ENCODE results near the gene CADM2.
"Not testable (repeated sequence)": the region's sequence is repeated elsewhere in the genome, so short reads cannot be mapped to it uniquely, and the experiment has no call there.

Gene CADM2

DNA sequence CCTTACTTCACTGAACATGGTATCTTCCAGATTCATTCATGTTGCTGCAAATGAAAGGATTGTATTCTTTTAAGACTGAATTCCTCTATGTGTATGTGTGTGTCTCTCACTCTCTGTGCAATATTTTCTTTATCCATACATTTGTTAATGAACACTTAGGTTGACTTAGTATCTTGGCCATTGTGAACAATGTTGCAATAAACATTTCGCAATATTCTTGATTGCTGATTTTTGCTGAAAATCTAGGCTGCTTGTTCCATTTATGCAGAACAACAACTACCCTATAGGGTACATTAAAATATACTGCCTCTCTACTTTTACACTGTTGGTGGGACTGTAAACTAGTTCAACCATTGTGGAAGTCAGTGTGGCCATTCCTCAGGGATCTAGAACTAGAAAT, 732.4 kb downstream of the CADM2 start:
- no peak for DNase-seq (ENCODE audit: low read depth)
- TF ChIP-seq, protein P1, sequence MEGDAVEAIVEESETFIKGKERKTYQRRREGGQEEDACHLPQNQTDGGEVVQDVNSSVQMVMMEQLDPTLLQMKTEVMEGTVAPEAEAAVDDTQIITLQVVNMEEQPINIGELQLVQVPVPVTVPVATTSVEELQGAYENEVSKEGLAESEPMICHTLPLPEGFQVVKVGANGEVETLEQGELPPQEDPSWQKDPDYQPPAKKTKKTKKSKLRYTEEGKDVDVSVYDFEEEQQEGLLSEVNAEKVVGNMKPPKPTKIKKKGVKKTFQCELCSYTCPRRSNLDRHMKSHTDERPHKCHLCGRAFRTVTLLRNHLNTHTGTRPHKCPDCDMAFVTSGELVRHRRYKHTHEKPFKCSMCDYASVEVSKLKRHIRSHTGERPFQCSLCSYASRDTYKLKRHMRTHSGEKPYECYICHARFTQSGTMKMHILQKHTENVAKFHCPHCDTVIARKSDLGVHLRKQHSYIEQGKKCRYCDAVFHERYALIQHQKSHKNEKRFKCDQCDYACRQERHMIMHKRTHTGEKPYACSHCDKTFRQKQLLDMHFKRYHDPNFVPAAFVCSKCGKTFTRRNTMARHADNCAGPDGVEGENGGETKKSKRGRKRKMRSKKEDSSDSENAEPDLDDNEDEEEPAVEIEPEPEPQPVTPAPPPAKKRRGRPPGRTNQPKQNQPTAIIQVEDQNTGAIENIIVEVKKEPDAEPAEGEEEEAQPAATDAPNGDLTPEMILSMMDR (conservative IDR thresholded peaks at IDR 0.05; ENCODE audit: low read depth, low read length): no peak
- no peak overlapping the region for H3K4me3 ChIP-seq (ENCODE audit: low read length)

DNA sequence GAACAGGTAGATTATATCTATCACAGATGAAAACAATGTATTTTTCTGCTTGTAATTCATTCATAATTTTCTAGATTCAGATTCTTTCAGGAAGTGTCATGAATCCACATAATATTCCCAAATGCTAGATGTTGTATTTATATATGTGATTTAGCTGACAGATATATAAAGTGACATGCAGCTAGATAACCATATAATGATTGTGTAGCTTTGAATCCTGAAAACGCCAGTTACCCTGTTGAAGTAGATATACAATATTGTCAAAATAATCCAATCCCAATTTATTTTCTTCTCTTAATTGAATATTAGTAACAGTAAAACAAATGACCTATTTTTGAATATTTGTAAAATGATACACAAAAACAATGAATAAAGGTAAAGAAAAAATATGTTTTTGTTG, 738.4 kb downstream of the CADM2 start:
- TF ChIP-seq, protein P1 (conservative IDR thresholded peaks at IDR 0.05; ENCODE audit: low read depth, low read length): no peak
- DNase-seq (ENCODE audit: low read depth): no peak
- H3K4me3 ChIP-seq (ENCODE audit: low read length): no peak overlapping the region

DNA sequence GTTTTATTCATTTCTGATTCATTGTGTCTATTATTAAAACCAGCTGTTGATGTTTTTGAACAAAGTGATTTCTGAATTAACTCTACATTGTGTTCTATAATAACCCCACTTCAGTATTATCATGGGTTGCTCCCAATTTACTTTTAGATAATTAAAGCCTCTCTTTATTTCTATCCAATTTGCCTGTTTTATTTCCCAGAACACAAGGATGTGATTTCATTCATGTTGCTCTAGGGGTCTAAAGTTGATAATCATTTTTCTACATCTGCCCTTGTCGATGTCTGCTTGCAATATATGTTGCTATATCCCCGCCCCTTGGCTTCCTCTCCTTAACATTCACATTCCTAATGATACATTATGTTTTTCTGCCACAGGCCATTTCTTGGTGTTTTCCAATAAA, 747.3 kb downstream of the CADM2 start:
- TF ChIP-seq, protein P1 (conservative IDR thresholded peaks at IDR 0.05; ENCODE audit: low read depth, low read length): no peak
- no peak for DNase-seq (ENCODE audit: low read depth)
- no peak overlapping the region for H3K4me3 ChIP-seq (ENCODE audit: low read length)

DNA sequence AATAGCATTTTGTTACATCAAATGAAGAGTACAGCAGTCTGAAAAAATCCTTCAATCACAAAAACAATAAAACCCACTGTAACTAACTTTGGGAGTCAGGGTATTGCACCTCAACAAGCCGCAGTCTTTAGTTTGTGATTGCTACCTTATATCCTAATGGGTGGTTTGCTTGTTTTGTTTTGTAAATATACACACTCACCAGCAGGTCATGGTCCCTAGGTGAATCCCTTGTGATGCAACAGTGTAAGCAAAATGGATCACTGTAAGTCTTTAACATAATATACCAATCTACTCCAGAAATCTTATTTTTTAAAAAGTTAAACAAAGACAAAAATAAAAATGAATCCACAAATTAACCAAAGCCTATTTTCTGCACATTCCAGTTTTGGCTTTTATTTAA, 749.5 kb downstream of the CADM2 start:
- H3K4me3 ChIP-seq (ENCODE audit: low read length); DNase-seq (ENCODE audit: low read depth): not testable (repeated sequence)

DNA sequence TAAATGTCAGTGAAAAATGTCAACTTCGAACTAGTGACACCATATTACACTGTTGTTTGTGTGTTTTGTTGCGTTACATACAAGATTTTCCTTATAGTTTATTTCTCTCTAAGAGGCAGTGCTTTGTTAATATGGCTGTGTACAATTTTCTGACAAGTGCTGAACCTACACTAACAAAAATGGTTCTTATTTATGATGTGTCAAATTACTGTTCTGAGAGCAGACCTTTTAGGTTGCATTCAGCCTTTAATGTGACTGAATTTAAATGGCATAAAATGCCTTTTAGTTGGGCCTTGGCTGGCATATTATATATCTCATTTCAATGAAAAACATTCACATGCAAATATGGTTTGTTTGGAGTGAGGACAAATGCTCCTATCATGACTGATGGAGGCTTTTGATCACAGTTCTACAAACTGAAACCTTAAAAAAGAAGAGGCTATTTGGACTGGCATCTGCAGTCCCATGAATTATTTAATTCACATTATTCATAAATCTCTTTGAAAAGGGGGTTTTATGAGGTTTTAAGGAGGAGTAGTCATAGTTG, 750.6 kb downstream of the CADM2 start:
- DNase-seq (ENCODE audit: low read depth): no peak

DNA sequence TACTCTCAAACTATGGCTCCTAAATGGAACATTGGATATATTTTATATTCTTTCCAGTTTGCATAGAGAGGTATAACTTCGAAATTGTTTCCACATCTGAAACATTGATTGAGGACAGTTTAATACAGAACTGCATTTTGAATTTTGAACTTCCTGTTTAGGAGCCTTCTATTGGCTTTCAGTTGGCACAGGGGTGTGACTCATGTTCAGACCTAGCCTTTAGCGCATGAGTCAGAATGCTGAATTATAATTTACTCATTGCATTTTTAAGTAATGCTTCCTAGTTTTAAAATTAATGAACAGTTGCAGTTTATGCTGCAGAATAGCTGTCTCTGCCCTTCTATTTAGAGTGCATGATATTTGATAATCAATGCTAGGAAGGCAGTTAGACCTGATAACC, 751.7 kb downstream of the CADM2 start:
- no peak for DNase-seq (ENCODE audit: low read depth)
- H3K4me3 ChIP-seq (ENCODE audit: low read length): no peak overlapping the region
- TF ChIP-seq, protein P1 (conservative IDR thresholded peaks at IDR 0.05; ENCODE audit: low read depth, low read length): no peak

More for the DNA sequence above, 750.6 kb downstream of the CADM2 start:
- TF ChIP-seq, protein P1 (conservative IDR thresholded peaks at IDR 0.05; ENCODE audit: low read depth, low read length): no peak
- H3K4me3 ChIP-seq (ENCODE audit: low read length): no peak overlapping the region

DNA sequence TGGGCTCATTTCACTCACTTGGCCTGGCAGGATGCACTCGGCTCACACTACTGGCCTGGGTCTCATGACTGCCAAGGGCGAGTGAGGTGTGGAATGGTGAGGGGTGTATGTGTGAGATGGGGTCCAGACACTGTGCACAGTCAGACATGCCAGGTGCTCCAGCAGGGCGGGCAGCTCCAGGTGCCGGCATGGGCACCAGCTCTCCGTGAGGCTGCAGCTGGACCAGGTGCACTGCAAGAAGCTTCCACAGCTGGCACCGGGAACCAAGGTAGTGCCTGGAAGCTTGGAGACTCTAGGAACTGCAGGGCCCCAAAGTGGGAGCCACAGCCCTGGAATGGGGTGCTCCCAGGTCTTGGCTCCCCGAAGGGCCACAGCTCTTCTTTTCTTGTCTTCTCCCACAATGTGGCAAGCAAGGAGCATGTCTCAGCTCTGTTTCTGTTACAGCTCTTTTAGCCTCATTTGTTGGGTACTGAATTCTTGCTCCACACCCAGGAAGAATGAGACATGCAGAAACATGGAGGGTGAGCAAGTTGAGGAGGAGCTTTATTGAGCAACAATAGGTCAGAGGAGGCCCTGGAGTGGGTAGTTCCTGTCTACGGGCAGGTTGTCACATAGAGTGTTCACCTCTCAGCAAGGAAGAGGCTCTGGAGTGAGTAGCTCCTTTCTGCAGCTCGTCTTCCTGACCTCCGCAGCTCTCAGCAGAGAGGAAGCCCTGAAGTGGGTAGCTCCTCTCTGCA, 762.8 kb downstream of the CADM2 start:
- TF ChIP-seq, protein P1 (conservative IDR thresholded peaks at IDR 0.05; ENCODE audit: low read depth, low read length): no peak
- no peak overlapping the region for H3K4me3 ChIP-seq (ENCODE audit: low read length)
- DNase-seq (ENCODE audit: low read depth): no peak
